Tibial nerve (tissue), 4 donors: ENCODE data around the gene CUX1. TPM values are rescaled to one million over a fixed set of nuclear protein-coding genes. Genes with fewer than 3 reads are reported as not detected.
"Not testable (repeated sequence)": the region's sequence is repeated elsewhere in the genome, so short reads cannot be mapped to it uniquely, and the experiment has no call there.

Source experiments
- DNase-seq, 2 donors: peaks; one replicate each; pipeline ENCODE4 v3.0.0-alpha.2; 2019; ENCODE audit warnings: low spot score in 2 of 2
- H3K27ac ChIP-seq, 4 donors: fragments of 200-600 bp; sonication (generic) in 3 of 4; one replicate each; pipeline ENCODE4 v1.5.1; 2017 to 2019; ENCODE audit warnings: mild to moderate bottlenecking in 1 of 4
- H3K27me3 ChIP-seq, 2 donors: fragments of 200-600 bp; sonication (generic) in 1 of 2; one replicate each; pipeline versions ENCODE4 v1.5.1 to v1.6.0; 2017 to 2019
- H3K36me3 ChIP-seq, 3 donors: fragments of 200-600 bp; sonication (generic); one replicate each; pipeline ENCODE4 v1.5.1; 2018 to 2019
- H3K4me1 ChIP-seq, 4 donors: fragments of 200-600 bp; sonication (generic) in 3 of 4; one replicate each; pipeline ENCODE4 v1.5.1; 2017 to 2019
- H3K4me3 ChIP-seq, 4 donors: fragments of 200-600 bp; sonication (generic) in 3 of 4; one replicate each; pipeline ENCODE4 v1.5.1; 2017 to 2019; ENCODE audit warnings: mild to moderate bottlenecking in 1 of 4, moderate library complexity in 1 of 4
- H3K9me3 ChIP-seq, 4 donors: fragments of 200-600 bp; sonication (generic) in 3 of 4; one replicate each; pipeline ENCODE4 v1.5.1; 2017 to 2019
- CTCF ChIP-seq, 5 experiments: fragments of 200-600 bp in 3 of 5; fragments of 450-650 bp in 2 of 5; sonication (generic) in 3 of 5; IDR thresholded peaks; one replicate each; pipeline ENCODE4 v1.5.1; 2016 to 2019; ENCODE audit warnings: antibody characterized with exemption in 5 of 5, mild to moderate bottlenecking in 3 of 5, moderate library complexity in 2 of 5
- EP300 ChIP-seq, 2 donors: sonication (generic); formaldehyde crosslinking; IDR thresholded peaks; one replicate each; pipeline ENCODE4 v1.6.1; 2017; ENCODE audit warnings: antibody characterized with exemption in 2 of 2, mild to moderate bottlenecking in 1 of 2
- POLR2A ChIP-seq, 2 donors: fragments of 450-650 bp; IDR thresholded peaks; one replicate each; pipeline ENCODE4 v1.6.1; 2017; ENCODE audit warnings: antibody characterized with exemption in 2 of 2, mild to moderate bottlenecking in 2 of 2, moderate library complexity in 2 of 2
- WGBS, 2 donors: methylation state at CpG; one replicate each; pipeline ENCODE4 v1.1.5; 2018; 5-methylcytosine and 5-hydroxymethylcytosine counted together
- total RNA-seq, 4 donors: library from RNA; depleted of rRNA; stranded (reverse); fragments of >200 nt; gene quantifications; one replicate each; pipeline ENCODE4 v1.1.0, GENCODE V29; 2016

Gene CUX1
- total RNA-seq, 4 donors from 2014 or later = 74.5 to 104 (median 84.3) TPM

GRCh38 chr7:101927802-101928201, 110.4 kb downstream of the CUX1 start:
- TF ChIP-seq CTCF (IDR thresholded peaks at IDR 0.05) (no peak), EP300 (IDR thresholded peaks at IDR 0.05) (no peak), POLR2A (IDR thresholded peaks at IDR 0.05) (no peak)
- no peak for DNase-seq
- Histone ChIP-seq H3K4me3 (no peak overlapping the region), H3K4me1 (peaks cover 0 to 22% (median 0%) of the 10 kb centered on the region in 4 donors), H3K36me3 (no peaks in the 10 kb centered on the region), H3K27ac (peak overlapping the region in 2 of 4 donors; percentile 7 to 57), H3K9me3 (no peaks in the 10 kb centered on the region), H3K27me3 (no peaks in the 10 kb centered on the region)
- WGBS, 2 donors = 34 to 36% methylated on average over 16 of the region's 16 CpGs

- Histone ChIP-seq H3K4me1 (peaks cover 0 to 33% (median 2%) of the 10 kb centered on the region in 4 donors), H3K27ac (no peak overlapping the region), H3K27me3 (no peaks in the 10 kb centered on the region), H3K36me3 (no peaks in the 10 kb centered on the region), H3K9me3 (no peaks in the 10 kb centered on the region), H3K4me3 (no peak overlapping the region)
- DNase-seq = no peak
- WGBS, 2 donors = 76 to 90% methylated on average over 4 of the region's 4 CpGs
- TF ChIP-seq EP300 (IDR thresholded peaks at IDR 0.05) (no peak), POLR2A (IDR thresholded peaks at IDR 0.05) (no peak), CTCF (IDR thresholded peaks at IDR 0.05) (no peak)
These were observed 111.8 kb downstream of the CUX1 start for GRCh38 chr7:101929256-101929655.

- H3K4me1 ChIP-seq = peaks cover 0 to 34% (median 4%) of the 10 kb centered on the region in 4 donors
- 96 to 100% methylated on average over 6 of the region's 6 CpGs for WGBS, 2 donors
- H3K36me3 ChIP-seq, H3K4me3 ChIP-seq, H3K27me3 ChIP-seq, DNase-seq, H3K27ac ChIP-seq, H3K9me3 ChIP-seq: not testable (repeated sequence)
These were observed 112.5 kb downstream of the CUX1 start for GRCh38 chr7:101929911-101930310.

GRCh38 chr7:101932083-101932482, 114.7 kb downstream of the CUX1 start:
- TF ChIP-seq CTCF (IDR thresholded peaks at IDR 0.05) (no peak), EP300 (IDR thresholded peaks at IDR 0.05) (no peak), POLR2A (IDR thresholded peaks at IDR 0.05) (no peak)
- Histone ChIP-seq H3K4me3 (no peak overlapping the region), H3K9me3 (no peaks in the 10 kb centered on the region), H3K27ac (no peak overlapping the region), H3K36me3 (no peaks in the 10 kb centered on the region), H3K27me3 (no peaks in the 10 kb centered on the region), H3K4me1 (peaks cover 0 to 55% (median 8%) of the 10 kb centered on the region in 4 donors)
- no peak for DNase-seq
- 94% methylated on average over 13 to 14 of the region's 14 CpGs for WGBS, 2 donors

GRCh38 chr7:101933028-101933427, 115.6 kb downstream of the CUX1 start:
- peaks cover 0 to 49% (median 8%) of the 10 kb centered on the region in 4 donors for H3K4me1 ChIP-seq
- no peaks in the 10 kb centered on the region for H3K27me3 ChIP-seq
- no peak overlapping the region for H3K27ac ChIP-seq

More at GRCh38 chr7:101933028-101933427, 115.6 kb downstream of the CUX1 start:
- no peak for DNase-seq
- TF ChIP-seq POLR2A (IDR thresholded peaks at IDR 0.05) (no peak), EP300 (IDR thresholded peaks at IDR 0.05) (no peak), CTCF (IDR thresholded peaks at IDR 0.05) (no peak)
- no peak overlapping the region for H3K4me3 ChIP-seq
- H3K36me3 ChIP-seq = no peaks in the 10 kb centered on the region
- no peaks in the 10 kb centered on the region for H3K9me3 ChIP-seq
- 79 to 81% methylated on average over 4 of the region's 4 CpGs for WGBS, 2 donors
